ENCODE results near the gene HSPD1. TPM values are rescaled to one million over a fixed set of nuclear protein-coding genes. Genes with fewer than 3 reads are reported as not detected.

HSPD1 gene
- 250 and 252 TPM in 2 replicates for total RNA-seq

DNA sequence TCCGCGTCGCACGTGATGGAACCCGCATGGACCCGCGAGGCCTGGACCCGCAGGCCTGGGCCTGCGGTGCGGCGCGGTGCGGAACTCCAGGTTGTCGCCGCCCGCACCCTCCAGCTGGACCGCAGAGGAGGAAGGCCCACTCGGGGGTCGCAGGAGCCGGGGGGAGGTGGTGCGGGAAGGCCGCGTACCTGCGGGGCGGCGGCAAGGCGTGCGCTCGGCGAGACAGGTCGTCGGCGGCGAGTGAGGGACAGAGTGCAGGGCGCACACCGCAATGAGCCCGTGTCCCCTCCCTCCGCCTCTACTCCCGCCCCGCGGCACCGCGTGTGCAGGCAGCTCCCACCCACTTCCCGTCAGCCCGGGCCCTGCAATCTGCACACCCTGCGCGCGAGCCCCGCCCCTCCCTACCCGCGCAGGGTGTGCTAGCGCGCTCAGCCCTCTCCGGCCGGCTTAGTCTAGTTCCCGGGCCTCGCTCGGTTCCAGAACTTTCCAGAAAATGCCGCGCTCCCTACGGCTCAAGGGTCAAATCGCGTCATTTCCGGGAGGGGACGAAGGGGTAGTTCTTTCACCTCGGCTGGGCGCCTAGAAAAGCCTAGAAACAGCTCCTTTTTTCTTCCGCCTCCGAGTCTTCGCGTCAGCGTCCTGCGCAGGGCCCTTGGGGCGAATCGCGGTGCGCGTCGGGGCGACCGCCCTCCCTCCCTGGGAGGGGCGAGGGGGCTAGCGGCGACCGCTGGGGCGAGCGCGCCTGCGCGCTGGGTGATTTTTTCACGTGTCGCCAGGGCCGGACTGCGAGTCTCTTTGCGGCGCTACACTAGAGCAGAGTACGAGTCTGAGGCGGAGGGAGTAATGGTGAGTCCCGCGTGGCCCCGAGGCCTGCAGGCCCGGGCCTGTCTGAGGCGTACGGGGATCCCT, at the start of gene HSPD1, which contains the start of gene HSPE1:
Gene HSPD1, minus strand, starts transcription at position 247 of the 909 bp plus-strand sequence. CDS start 992 bp downstream, outside the sequence.
Gene HSPE1, plus strand, starts transcription at position 786 of the 909 bp plus-strand sequence. Its CDS starts 58 bp downstream, at position 844.
- intact Hi-C loops (cut with micrococcal nuclease), result loop anchor here (1.0 to 10.0 kb wide), 11 partner anchors 15 to 1329 kb away; partner anchors contain the start of genes CCDC150, COQ10B, GTF3C3 and MARS2

GRCh38 chr2:197548582-197548981, 48.9 kb upstream of the HSPD1 start:
- no peak for TF ChIP-seq CTCF (IDR thresholded peaks at IDR 0.05)
- DNase-seq (no peak), ATAC-seq (ENCODE audit: low read depth) (no peak)
- Mint-ChIP-seq H3K36me3 (ENCODE audit: low read depth) (peaks cover 77% of the 10 kb centered on the region), H3K4me3 (no peak overlapping the region), H3K27me3 (no peaks in the 10 kb centered on the region), H3K27ac (no peak overlapping the region), H3K9me3 (no peaks in the 10 kb centered on the region), H3K4me1 (no peaks in the 10 kb centered on the region)
- CTCF ChIA-PET, result no interaction called here
- POLR2A ChIA-PET, result no interaction called here
- intact Hi-C loops (cut with micrococcal nuclease), result no loop called here

More for the DNA sequence above, at the start of gene HSPD1, which contains the start of gene HSPE1:
- Mint-ChIP-seq H3K4me1 (peaks cover 59% of the 10 kb centered on the region), H3K27ac (peak within 1 kb of the TSS; percentile 94), H3K4me3 (peak within 1 kb of the TSS; percentile 97), H3K36me3 (ENCODE audit: low read depth) (peaks cover 80% of the 10 kb centered on the region), H3K27me3 (no peaks in the 10 kb centered on the region), H3K9me3 (no peaks in the 10 kb centered on the region)
- ChIA-PET POLR2A (interaction anchor here (0.5 to 7.5 kb wide), 27 partner anchors 9 to 1849 kb away, joined by 3 to 173 read pairs (median 4); partner anchors contain the start of genes CCDC150, COQ10B, GTF3C3 and MARS2), CTCF (interaction anchor here (1.0 to 1.3 kb wide), 2 partner anchors 8 to 386 kb away, joined by 3 to 4 read pairs; no protein-coding TSS in a partner anchor)
- peak; percentile 93 for DNase-seq
- peak; percentile 84 for ATAC-seq (ENCODE audit: low read depth)
- no peak for TF ChIP-seq CTCF (IDR thresholded peaks at IDR 0.05)

- Mint-ChIP-seq H3K27me3 (no peaks in the 10 kb centered on the region), H3K9me3 (no peaks in the 10 kb centered on the region), H3K4me1 (no peaks in the 10 kb centered on the region), H3K36me3 (ENCODE audit: low read depth) (peaks cover 77% of the 10 kb centered on the region), H3K4me3 (no peak overlapping the region), H3K27ac (no peak overlapping the region)
- no peak for TF ChIP-seq CTCF (IDR thresholded peaks at IDR 0.05)
- POLR2A ChIA-PET, result no interaction called here
- DNase-seq (no peak), ATAC-seq (ENCODE audit: low read depth) (no peak)
- CTCF ChIA-PET, result no interaction called here
- intact Hi-C loops (cut with micrococcal nuclease), result no loop called here
Observed at GRCh38 chr2:197547163-197547900, 47.7 kb upstream of the HSPD1 start.

- Mint-ChIP-seq H3K9me3 (no peaks in the 10 kb centered on the region), H3K27me3 (no peaks in the 10 kb centered on the region), H3K36me3 (ENCODE audit: low read depth) (peaks cover 76% of the 10 kb centered on the region), H3K27ac (no peak overlapping the region), H3K4me3 (no peak overlapping the region), H3K4me1 (peaks cover 2% of the 10 kb centered on the region)
- intact Hi-C loops (cut with micrococcal nuclease), result no loop called here
- no peak for TF ChIP-seq CTCF (IDR thresholded peaks at IDR 0.05)
- ChIA-PET POLR2A (no interaction called here), CTCF (no interaction called here)
- no peak for ATAC-seq (ENCODE audit: low read depth)
- no peak for DNase-seq
Observed at GRCh38 chr2:197543206-197543605, 43.6 kb upstream of the HSPD1 start.

Measured in activated B cell treated with CpG ODN at 0.5 μM for 24 hours (primary cell).